ENCODE measurements around the gene VPS33A. TPM values are rescaled to one million over a fixed set of nuclear protein-coding genes. Genes with fewer than 3 reads are reported as not detected.
"Not testable (repeated sequence)": the region's sequence is repeated elsewhere in the genome, so short reads cannot be mapped to it uniquely, and the experiment has no call there.

Gene VPS33A
- polyA plus RNA-seq (ENCODE audit: insufficient read length): 20.8 TPM
- long read RNA-seq, donor 1, full-length matches to known transcripts: 4 of 4 reads
- long read RNA-seq, donor 1, partial matches to known transcripts: 0 of 4 reads
- long read RNA-seq, donor 1, other reads (novel, unspliced or antisense): 0 of 4 reads
- long read RNA-seq, donor 2, full-length matches to known transcripts: 4 of 4 reads
- long read RNA-seq, donor 2, partial matches to known transcripts: 0 of 4 reads
- long read RNA-seq, donor 2, other reads (novel, unspliced or antisense): 0 of 4 reads
- long read RNA-seq, donor 3, partial matches to known transcripts: 0 of 2 reads
- long read RNA-seq, donor 3, other reads (novel, unspliced or antisense): 0 of 2 reads
- long read RNA-seq, donor 4: 0 reads
- long read RNA-seq, donor 5, full-length matches to known transcripts: 10 of 10 reads
- long read RNA-seq, donor 5, partial matches to known transcripts: 0 of 10 reads
- long read RNA-seq, donor 5, other reads (novel, unspliced or antisense): 0 of 10 reads
- long read RNA-seq, donor 6, full-length matches to known transcripts: 2 of 2 reads
- long read RNA-seq, donor 6, partial matches to known transcripts: 0 of 2 reads
- long read RNA-seq, donor 6, other reads (novel, unspliced or antisense): 0 of 2 reads
- long read RNA-seq, donor 7, full-length matches to known transcripts: 3 of 3 reads
- long read RNA-seq, donor 7, partial matches to known transcripts: 0 of 3 reads
- long read RNA-seq, donor 7, other reads (novel, unspliced or antisense): 0 of 3 reads
- long read RNA-seq, donor 8: 0 reads

- peak; percentile 95 for DNase-seq
Observed at GRCh38 chr12:122266230-122266901, at the start of gene VPS33A. TSS of gene VPS33A (minus strand) at chr12:122266494. CDS start at chr12:122266408, 86 bp downstream.

- DNase-seq: no peak
Observed at GRCh38 chr12:122312926-122313325, 46.6 kb upstream of the VPS33A start.

- DNase-seq: no peak
Observed at GRCh38 chr12:122311696-122312095, 45.4 kb upstream of the VPS33A start.

- no peak for DNase-seq
Observed at GRCh38 chr12:122310626-122311333, 44.5 kb upstream of the VPS33A start.

GRCh38 chr12:122309564-122310121, 43.3 kb upstream of the VPS33A start:
- DNase-seq: no peak

- no peak for DNase-seq
Observed at GRCh38 chr12:122308811-122309210, 42.5 kb upstream of the VPS33A start.

GRCh38 chr12:122306407-122306806, 40.1 kb upstream of the VPS33A start:
- DNase-seq: no peak

GRCh38 chr12:122304924-122305323, 38.6 kb upstream of the VPS33A start:
- no peak for DNase-seq

- DNase-seq: no peak
Observed at GRCh38 chr12:122303068-122303467, 36.8 kb upstream of the VPS33A start.

GRCh38 chr12:122298071-122298748, 31.9 kb upstream of the VPS33A start:
- DNase-seq: no peak

GRCh38 chr12:122297494-122297893, 31.2 kb upstream of the VPS33A start:
- no peak for DNase-seq

- DNase-seq: no peak
Observed at GRCh38 chr12:122295877-122296276, 29.6 kb upstream of the VPS33A start.

GRCh38 chr12:122293081-122293480, 26.8 kb upstream of the VPS33A start:
- DNase-seq: no peak

- no peak for DNase-seq
Observed at GRCh38 chr12:122291431-122291830, 25.1 kb upstream of the VPS33A start.

GRCh38 chr12:122283680-122284079, 17.4 kb upstream of the VPS33A start:
- DNase-seq: no peak

- DNase-seq: no peak
Observed at GRCh38 chr12:122282061-122282460, 15.8 kb upstream of the VPS33A start.

GRCh38 chr12:122276242-122276641, 9.9 kb upstream of the VPS33A start:
- no peak for DNase-seq

- DNase-seq: no peak
Observed at GRCh38 chr12:122275459-122275858, 9.2 kb upstream of the VPS33A start.

- DNase-seq: no peak
Observed at GRCh38 chr12:122265886-122266229, 436 bp downstream of the VPS33A start.

GRCh38 chr12:122265476-122265875, 818 bp downstream of the VPS33A start:
- no peak for DNase-seq

GRCh38 chr12:122260735-122261134, 5.6 kb downstream of the VPS33A start:
- not testable (repeated sequence) for DNase-seq

Data from left kidney (tissue), 8 donors.